ENCODE results near the gene KATNA1. TPM values are rescaled to one million over a fixed set of nuclear protein-coding genes. Genes with fewer than 3 reads are reported as not detected.

KATNA1 gene
- total RNA-seq, 1 donor from 2014 or later = 19.2 TPM

- no peak overlapping the region for H3K4me3 Mint-ChIP-seq (ENCODE audit: unreplicated experiment)
Observed at GRCh38 chr6:149586149-149586548, 62.4 kb downstream of the KATNA1 start.

DNA sequence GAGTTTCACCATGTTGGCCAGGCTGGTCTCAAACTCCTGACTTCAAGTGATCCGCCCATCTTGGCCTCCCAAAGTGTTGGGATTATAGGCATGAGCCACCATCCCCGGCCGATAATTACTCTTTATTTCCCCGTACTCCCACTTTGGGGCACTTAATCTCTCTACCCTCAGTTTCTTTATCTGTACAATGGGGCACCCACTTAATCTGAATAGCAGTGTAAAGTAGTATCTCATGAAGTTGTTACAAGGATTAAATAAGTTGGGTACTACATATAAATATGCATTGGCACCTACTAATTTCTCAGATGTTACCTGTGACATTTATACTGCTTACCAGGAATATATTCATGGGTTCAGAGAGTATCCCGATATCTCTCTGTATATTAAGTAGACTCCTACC, 67.2 kb downstream of the KATNA1 start:
- DNase-seq (ENCODE audit: extremely low spot score, unreplicated experiment) = no peak
- no peak overlapping the region for H3K4me3 Mint-ChIP-seq (ENCODE audit: unreplicated experiment)
- H3K9me3 Mint-ChIP-seq (ENCODE audit: unreplicated experiment) = no peaks in the 10 kb centered on the region
- H3K36me3 Mint-ChIP-seq (ENCODE audit: unreplicated experiment) = peaks cover 40% of the 10 kb centered on the region
- H3K4me1 Mint-ChIP-seq (ENCODE audit: unreplicated experiment) = no peaks in the 10 kb centered on the region
- TF ChIP-seq CTCF (IDR thresholded peaks at IDR 0.05) = no peak
- H3K27me3 Mint-ChIP-seq (ENCODE audit: unreplicated experiment) = no peaks in the 10 kb centered on the region
- no peak overlapping the region for H3K27ac Mint-ChIP-seq (ENCODE audit: unreplicated experiment)

More at GRCh38 chr6:149586149-149586548, 62.4 kb downstream of the KATNA1 start:
- Mint-ChIP-seq H3K36me3 (ENCODE audit: unreplicated experiment) (peaks cover 40% of the 10 kb centered on the region), H3K9me3 (ENCODE audit: unreplicated experiment) (no peaks in the 10 kb centered on the region), H3K4me1 (ENCODE audit: unreplicated experiment) (no peaks in the 10 kb centered on the region), H3K27ac (ENCODE audit: unreplicated experiment) (no peak overlapping the region), H3K27me3 (ENCODE audit: unreplicated experiment) (no peaks in the 10 kb centered on the region)
- no peak for TF ChIP-seq CTCF (IDR thresholded peaks at IDR 0.05)
- DNase-seq (ENCODE audit: extremely low spot score, unreplicated experiment) = no peak

DNA sequence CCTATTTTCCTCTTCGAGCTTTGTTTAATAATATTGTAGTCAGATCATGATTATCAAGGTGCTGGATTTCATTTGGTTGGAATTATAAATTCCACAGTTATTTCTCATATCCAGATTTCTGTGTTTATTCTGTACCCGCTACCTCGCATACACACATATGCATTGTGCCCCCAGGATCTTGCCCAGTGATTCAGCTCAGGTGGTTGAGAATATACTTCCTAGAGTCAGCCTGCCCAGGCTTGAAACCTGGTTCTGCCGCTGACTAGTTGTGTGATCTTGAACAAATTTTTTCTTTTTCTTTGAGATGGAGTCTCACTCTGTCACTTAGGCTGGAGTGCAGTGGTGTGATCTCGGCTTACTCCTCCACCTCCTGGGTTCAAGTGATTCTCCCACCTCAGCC, 67.6 kb downstream of the KATNA1 start:
- Mint-ChIP-seq H3K9me3 (ENCODE audit: unreplicated experiment) (no peaks in the 10 kb centered on the region), H3K27ac (ENCODE audit: unreplicated experiment) (no peak overlapping the region), H3K27me3 (ENCODE audit: unreplicated experiment) (no peaks in the 10 kb centered on the region), H3K36me3 (ENCODE audit: unreplicated experiment) (peaks cover 36% of the 10 kb centered on the region), H3K4me1 (ENCODE audit: unreplicated experiment) (no peaks in the 10 kb centered on the region), H3K4me3 (ENCODE audit: unreplicated experiment) (no peak overlapping the region)
- no peak for TF ChIP-seq CTCF (IDR thresholded peaks at IDR 0.05)
- DNase-seq (ENCODE audit: extremely low spot score, unreplicated experiment) = no peak

DNA sequence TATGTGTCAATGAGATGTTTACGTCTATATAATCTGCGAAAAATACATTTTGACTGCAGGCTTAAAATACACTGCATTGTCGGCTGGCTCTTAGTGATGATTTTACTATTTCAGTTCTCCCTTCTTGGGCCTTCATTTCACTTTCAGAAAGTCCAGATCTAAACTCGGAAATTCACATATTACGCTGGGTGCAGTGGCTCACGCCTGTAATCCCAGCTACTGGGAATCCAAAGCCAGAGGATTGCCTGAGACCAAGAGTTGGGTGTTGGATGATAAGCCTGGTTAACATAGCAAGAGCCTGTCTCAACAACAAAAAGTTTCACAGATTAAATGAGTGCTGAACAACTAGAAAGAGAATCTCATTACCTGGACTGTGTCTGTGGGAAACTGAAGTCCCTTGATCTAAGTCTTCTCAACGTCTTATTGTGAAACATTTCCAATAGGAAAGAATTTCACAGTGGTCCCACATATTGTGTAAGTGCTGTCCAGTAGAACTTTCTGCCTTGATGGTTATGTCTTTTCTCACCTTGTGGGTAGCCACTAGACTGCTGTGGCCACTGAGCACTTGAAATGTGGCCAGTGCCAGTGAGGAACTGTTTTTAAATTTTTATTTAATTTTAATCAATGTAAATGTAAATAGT, 80.4 kb downstream of the KATNA1 start:
- Mint-ChIP-seq H3K4me1 (ENCODE audit: unreplicated experiment) (peaks cover 19% of the 10 kb centered on the region), H3K27me3 (ENCODE audit: unreplicated experiment) (no peaks in the 10 kb centered on the region), H3K36me3 (ENCODE audit: unreplicated experiment) (no peaks in the 10 kb centered on the region), H3K9me3 (ENCODE audit: unreplicated experiment) (no peaks in the 10 kb centered on the region), H3K4me3 (ENCODE audit: unreplicated experiment) (peak overlapping the region; percentile 94), H3K27ac (ENCODE audit: unreplicated experiment) (no peak overlapping the region)
- DNase-seq (ENCODE audit: extremely low spot score, unreplicated experiment) = no peak
- no peak for TF ChIP-seq CTCF (IDR thresholded peaks at IDR 0.05)

DNA sequence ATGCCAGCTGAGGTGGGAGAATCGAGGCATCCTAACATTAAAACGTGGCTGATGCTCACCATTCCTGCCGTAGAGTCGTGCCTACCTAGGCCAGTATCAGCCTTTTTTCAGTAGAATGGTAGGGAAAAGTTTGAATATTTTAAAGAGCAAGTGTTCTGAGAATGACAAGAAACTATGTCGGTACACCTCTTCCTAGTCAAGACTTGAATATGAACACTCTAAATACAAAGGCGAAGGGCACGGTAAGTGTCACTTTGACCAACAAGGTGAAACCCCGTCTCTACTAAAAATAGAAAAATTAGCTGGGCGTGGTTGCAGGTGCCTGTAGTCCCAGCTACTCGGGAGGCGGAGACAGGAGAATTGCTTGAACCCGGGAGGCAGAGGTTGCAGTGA, 81.3 kb downstream of the KATNA1 start:
- Mint-ChIP-seq H3K36me3 (ENCODE audit: unreplicated experiment) (no peaks in the 10 kb centered on the region), H3K4me1 (ENCODE audit: unreplicated experiment) (peaks cover 19% of the 10 kb centered on the region), H3K27ac (ENCODE audit: unreplicated experiment) (peak overlapping the region; percentile 92), H3K27me3 (ENCODE audit: unreplicated experiment) (no peaks in the 10 kb centered on the region), H3K9me3 (ENCODE audit: unreplicated experiment) (no peaks in the 10 kb centered on the region), H3K4me3 (ENCODE audit: unreplicated experiment) (peak overlapping the region; percentile 94)
- DNase-seq (ENCODE audit: extremely low spot score, unreplicated experiment) = no peak
- no peak for TF ChIP-seq CTCF (IDR thresholded peaks at IDR 0.05)

Measured in osteocyte (in vitro differentiated cells).